Epithelial cell of proximal tubule (primary cell): ENCODE data around the gene PLLP. TPM values are rescaled to one million over a fixed set of nuclear protein-coding genes. Genes with fewer than 3 reads are reported as not detected.

Experiments used
- DNase-seq: peaks from one replicate; pipeline ENCODE4 v3.0.0-alpha.2; 2011; ENCODE audit warnings: low read depth
- H3K4me3 ChIP-seq: 2 replicates; pipeline ENCODE4 v1.5.1; 2011; ENCODE audit warnings: low read depth, mild to moderate bottlenecking, low read length
- total RNA-seq: library from RNA; depleted of rRNA; stranded (reverse); fragments of >200 nt; gene quantifications from 2 replicates; pipeline ENCODE4 v1.2.3, GENCODE V29; 2015
- TF ChIP-seq, protein P1 (sequence below): conservative IDR thresholded peaks from 2 replicates; pipeline ENCODE4 v1.5.1; 2012; ENCODE audit warnings: low read depth, mild to moderate bottlenecking, low read length

Gene PLLP
- total RNA-seq, 1 donor from 2014 or later = 2.5 TPM

DNA sequence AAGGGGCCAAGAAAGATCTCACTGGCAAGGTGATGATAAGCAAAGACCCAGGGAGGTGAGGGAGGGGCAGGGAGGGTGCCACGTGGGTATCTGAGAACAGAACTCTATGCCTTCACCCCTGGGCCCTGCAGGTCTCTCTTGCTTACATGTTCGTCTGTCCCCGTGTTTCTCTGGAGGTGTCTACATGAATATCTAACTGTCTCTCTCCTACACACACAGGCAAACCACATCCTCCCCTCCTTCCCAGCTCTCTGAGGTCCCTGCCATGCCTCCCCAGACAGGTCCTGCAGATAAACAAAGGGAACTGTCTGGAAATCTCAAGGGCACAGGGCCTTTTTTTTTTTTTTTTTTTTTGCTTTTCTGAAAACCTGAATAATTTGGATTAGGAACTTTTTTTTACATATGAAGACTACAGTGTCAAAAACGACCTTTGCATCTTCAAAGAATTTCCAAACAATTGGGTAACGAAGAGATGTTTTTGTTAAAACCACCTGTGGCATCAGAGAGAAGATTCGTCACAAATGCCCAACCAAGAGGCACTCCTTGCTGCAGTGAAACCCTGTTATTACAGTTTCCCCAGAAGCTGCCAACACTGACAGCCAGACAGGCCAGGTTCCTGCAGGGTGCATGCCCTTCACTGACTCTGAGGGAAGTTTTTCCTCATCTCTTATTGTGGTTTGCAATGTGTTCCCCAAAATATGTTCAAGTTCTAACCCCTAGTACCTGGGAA, 17.8 kb downstream of the PLLP start:
- peak overlapping the region; percentile 39 for H3K4me3 ChIP-seq
- DNase-seq = no peak
- TF ChIP-seq, protein P1, sequence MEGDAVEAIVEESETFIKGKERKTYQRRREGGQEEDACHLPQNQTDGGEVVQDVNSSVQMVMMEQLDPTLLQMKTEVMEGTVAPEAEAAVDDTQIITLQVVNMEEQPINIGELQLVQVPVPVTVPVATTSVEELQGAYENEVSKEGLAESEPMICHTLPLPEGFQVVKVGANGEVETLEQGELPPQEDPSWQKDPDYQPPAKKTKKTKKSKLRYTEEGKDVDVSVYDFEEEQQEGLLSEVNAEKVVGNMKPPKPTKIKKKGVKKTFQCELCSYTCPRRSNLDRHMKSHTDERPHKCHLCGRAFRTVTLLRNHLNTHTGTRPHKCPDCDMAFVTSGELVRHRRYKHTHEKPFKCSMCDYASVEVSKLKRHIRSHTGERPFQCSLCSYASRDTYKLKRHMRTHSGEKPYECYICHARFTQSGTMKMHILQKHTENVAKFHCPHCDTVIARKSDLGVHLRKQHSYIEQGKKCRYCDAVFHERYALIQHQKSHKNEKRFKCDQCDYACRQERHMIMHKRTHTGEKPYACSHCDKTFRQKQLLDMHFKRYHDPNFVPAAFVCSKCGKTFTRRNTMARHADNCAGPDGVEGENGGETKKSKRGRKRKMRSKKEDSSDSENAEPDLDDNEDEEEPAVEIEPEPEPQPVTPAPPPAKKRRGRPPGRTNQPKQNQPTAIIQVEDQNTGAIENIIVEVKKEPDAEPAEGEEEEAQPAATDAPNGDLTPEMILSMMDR = no peak

DNA sequence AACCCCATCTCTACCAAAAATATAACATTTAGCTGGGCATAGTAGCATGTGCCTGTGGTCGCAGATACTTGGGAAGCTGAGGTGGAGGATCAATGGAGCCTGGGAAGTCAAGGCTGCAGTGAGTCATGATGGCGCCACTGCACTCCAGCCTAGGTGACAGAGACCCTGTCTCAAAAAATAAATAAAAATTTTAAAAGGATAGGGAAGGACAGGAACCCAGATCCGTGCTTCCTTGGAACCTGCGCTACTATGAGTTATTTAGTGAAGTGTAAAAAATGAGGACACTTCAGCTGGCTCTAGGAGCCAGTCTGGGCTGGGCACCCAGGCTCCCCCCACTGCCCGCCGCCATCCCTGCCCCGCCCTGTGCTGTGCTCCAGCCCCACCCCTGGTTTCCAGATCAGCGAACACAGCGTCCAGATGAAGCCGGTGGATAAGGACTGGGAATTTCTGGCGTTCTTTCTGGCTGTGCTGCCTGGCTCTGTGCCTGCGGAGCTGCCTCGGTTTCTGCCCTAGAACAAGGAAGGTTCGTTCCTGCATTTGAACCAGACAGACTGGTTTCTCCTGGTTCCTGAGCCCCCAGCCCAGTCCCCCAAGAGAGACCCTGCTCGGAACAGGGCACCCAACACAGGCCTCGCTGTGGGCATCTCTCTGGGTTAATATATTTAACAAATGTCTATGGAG, 18.5 kb downstream of the PLLP start:
- H3K4me3 ChIP-seq = peak overlapping the region; percentile 39
- TF ChIP-seq, protein P1 = no peak

DNA sequence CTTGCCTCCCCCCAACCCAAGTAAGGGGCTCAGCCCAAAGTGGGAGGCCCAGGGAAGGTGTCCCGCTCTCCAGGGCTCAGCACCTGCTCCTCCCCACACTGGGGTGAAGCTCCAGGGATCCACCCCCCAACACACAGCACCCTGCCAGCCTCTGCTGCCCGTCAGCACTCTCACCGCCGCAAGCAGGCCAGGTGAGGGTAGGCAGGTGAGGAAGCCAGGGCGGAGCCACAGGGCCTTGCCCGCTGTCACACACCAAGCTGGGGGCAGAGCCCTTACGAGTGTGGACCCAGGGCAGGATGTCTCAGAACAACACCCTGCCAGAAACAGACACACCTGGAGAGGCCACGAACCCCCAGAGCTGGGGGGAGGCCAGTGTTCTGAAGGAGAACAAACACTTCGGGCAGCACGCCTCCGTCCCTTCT, 19.5 kb downstream of the PLLP start:
- TF ChIP-seq, protein P1 = no peak
- DNase-seq = no peak
- H3K4me3 ChIP-seq = no peak overlapping the region

More for the DNA sequence above, 18.5 kb downstream of the PLLP start:
- DNase-seq = no peak

DNA sequence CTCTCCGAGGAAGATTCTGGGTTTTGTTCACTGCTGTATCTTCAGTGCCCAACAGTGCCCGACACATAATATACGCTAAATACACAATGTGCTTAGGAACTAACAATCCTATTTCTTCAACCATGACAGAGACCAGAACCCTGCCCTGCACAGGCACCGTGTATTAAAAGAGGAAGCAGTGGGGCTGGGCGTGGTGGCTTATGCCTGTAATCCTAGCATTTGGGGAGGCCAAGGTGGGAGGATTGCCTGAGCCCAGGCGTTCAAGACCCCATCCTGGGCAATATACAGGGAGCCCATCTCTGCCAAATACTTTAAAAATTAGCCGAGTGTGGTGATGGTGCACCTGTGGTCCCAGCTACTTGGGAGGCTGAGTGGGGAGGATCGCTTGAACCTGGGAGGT, 20.1 kb downstream of the PLLP start:
- no peak for DNase-seq
- TF ChIP-seq, protein P1 = no peak
- H3K4me3 ChIP-seq = no peak overlapping the region

DNA sequence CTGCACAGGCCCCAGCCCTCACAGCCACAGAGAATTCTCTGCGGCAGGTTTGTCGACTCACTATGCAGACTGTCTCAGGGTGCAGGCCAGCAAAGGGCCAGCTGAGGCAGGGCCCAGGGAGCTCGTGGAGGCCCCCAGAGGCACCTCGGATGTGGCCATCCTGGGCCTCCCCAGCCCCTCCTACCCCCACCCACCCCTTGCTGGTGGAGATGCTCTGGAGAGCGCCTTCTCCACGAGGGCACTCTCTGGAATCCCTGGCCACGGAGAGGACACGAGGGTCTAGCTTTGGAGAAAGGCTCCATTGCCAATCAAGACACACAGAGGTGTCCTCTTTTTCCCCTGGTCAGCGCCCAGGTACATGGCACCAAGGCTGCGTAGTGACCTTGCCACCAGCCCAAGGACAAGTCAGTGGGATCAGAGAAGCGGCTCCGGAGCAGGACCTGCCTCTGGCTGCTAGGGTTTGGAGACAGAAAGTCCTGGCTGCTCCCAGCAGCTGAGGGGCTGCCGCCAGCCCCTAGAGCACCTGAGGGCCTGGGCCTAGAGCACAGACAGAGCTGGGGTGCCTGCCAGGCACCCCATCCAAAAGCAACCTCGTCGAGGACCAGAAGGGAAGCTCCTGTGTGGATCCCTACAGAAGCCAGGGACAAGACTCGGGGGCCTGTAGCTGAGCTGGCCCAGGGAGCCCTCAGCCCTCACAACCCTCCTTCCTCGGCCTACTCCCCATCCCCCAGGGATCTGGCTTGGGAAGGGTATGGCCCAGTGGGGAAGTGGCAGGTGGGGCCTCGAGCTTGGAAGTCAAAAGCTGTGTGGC, 20.7 kb downstream of the PLLP start:
- no peak for DNase-seq

DNA sequence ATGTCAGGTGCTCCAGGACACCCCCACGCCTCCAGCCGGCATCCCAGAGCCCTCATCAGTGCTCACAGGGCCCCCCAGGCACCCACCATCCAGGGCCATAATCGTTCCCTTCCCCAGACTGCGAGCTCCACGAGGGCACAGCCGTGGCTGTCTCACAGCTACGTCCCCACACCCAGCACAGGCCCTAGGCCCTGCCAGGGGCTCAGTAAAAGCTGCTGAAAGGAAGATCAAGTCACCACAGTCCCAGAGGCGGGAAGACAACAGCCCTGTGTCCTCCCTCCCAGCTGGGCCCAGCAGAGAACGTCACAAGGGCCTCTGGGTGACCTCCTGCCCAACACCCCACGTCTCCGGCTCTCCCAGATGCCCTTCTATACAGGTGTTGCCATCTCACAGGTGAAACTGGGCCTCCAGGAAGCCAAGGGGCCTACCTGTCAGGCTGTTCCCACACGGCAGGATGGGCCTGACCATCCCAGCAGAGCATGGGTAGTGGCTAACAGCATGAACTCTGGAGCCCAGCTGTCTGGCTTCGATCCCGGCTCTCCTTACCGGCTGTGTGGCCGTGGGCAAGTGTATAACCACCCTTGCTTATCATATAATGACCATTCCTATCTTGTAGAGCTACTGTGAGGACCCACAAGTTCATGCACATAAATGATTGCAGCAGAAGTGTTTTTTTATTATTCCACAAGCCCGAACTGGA, 21.5 kb downstream of the PLLP start:
- no peak overlapping the region for H3K4me3 ChIP-seq
- no peak for DNase-seq
- TF ChIP-seq, protein P1 = no peak

More for the DNA sequence above, 20.7 kb downstream of the PLLP start:
- no peak overlapping the region for H3K4me3 ChIP-seq
- TF ChIP-seq, protein P1 = no peak
